ENCODE data around the gene PTGFRN. TPM values are rescaled to one million over a fixed set of nuclear protein-coding genes. Genes with fewer than 3 reads are reported as not detected.

The PTGFRN gene
- total RNA-seq, 1 experiment from 2014 or later, result 60.6 TPM

GRCh38 chr1:116954440-116954839, 44.7 kb downstream of the PTGFRN start:
- DNase-seq (ENCODE audit: low read depth, low spot score) (no peak), ATAC-seq (no peak)
- RAD21 ChIA-PET (ENCODE audit: low non-redundant PET in 1 of 2, low total read pairs in 2 of 2, uncharacterized antibody in 2 of 2, unreplicated experiment in 2 of 2), result no interaction called here
- Histone ChIP-seq H3K79me2 (ENCODE audit: insufficient read depth, low read length) (no peaks in the 10 kb centered on the region), H2AFZ (ENCODE audit: low read depth, low read length, poor library complexity, severe bottlenecking) (no peak overlapping the region), H3K27me3 (ENCODE audit: insufficient read depth, low read length) (no peaks in the 10 kb centered on the region), H3K4me1 (ENCODE audit: control insufficient read depth in 1 of 2, insufficient read depth in 2 of 2, low read length in 2 of 2) (no peaks in the 10 kb centered on the region), H3K27ac (ENCODE audit: low read depth, low read length) (no peak overlapping the region), H3K36me3 (ENCODE audit: control insufficient read depth in 1 of 2, insufficient read depth in 2 of 2, low read length in 2 of 2) (no peaks in the 10 kb centered on the region; a peak in 1 of 4 replicates), H3K9ac (ENCODE audit: low read length) (no peak overlapping the region), H4K20me1 (ENCODE audit: insufficient read depth) (no peaks in the 10 kb centered on the region), H3K9me3 (ENCODE audit: control insufficient read depth in 1 of 2, insufficient read depth in 1 of 2, low read depth in 1 of 2, low read length in 2 of 2) (no peaks in the 10 kb centered on the region), H3K9me2 (ENCODE audit: insufficient read depth) (no peaks in the 10 kb centered on the region), H3K4me2 (ENCODE audit: low read length) (no peak overlapping the region), H3K4me3 (replicated peaks in 1 of 2; ENCODE audit: low read depth in 1 of 2, low read length in 2 of 2) (no peak overlapping the region)
- no peak for TF ChIP-seq FOSL1 (IDR thresholded peaks at IDR 0.05; ENCODE audit: low read depth)
- TF ChIP-seq SIN3A (IDR thresholded peaks at IDR 0.05; ENCODE audit: low read depth), result no peak
- TF ChIP-seq JUND (IDR thresholded peaks at IDR 0.05), result no peak
- BruUV-seq (replicated peaks), result no TSS peak
- CTCF ChIA-PET, result no interaction called here
- POLR2A ChIA-PET, result interaction anchor here (0.6 kb wide), 1 partner anchor 90 kb away, joined by 3 read pairs; no protein-coding TSS in a partner anchor
- intact Hi-C loops (cut with micrococcal nuclease), result no loop called here

- Histone ChIP-seq H3K9me2 (ENCODE audit: insufficient read depth) (no peaks in the 10 kb centered on the region), H3K36me3 (ENCODE audit: control insufficient read depth in 1 of 2, insufficient read depth in 2 of 2, low read length in 2 of 2) (peaks cover 0 to 2% of the 10 kb centered on the region in 2 experiments; a peak in 1 of 4 replicates), H3K4me1 (ENCODE audit: control insufficient read depth in 1 of 2, insufficient read depth in 2 of 2, low read length in 2 of 2) (no peaks in the 10 kb centered on the region), H3K79me2 (ENCODE audit: insufficient read depth, low read length) (no peaks in the 10 kb centered on the region), H3K9me3 (ENCODE audit: control insufficient read depth in 1 of 2, insufficient read depth in 1 of 2, low read depth in 1 of 2, low read length in 2 of 2) (no peaks in the 10 kb centered on the region), H3K27ac (ENCODE audit: low read depth, low read length) (no peak overlapping the region), H3K27me3 (ENCODE audit: insufficient read depth, low read length) (no peaks in the 10 kb centered on the region), H4K20me1 (ENCODE audit: insufficient read depth) (no peaks in the 10 kb centered on the region), H2AFZ (ENCODE audit: low read depth, low read length, poor library complexity, severe bottlenecking) (no peak overlapping the region), H3K4me3 (replicated peaks in 1 of 2; ENCODE audit: low read depth in 1 of 2, low read length in 2 of 2) (no peak overlapping the region), H3K4me2 (ENCODE audit: low read length) (no peak overlapping the region), H3K9ac (ENCODE audit: low read length) (no peak overlapping the region)
- intact Hi-C loops (cut with micrococcal nuclease), result no loop called here
- ATAC-seq, result no peak
- ChIA-PET POLR2A (no interaction called here), CTCF (no interaction called here), RAD21 (ENCODE audit: low non-redundant PET in 1 of 2, low total read pairs in 2 of 2, uncharacterized antibody in 2 of 2, unreplicated experiment in 2 of 2) (no interaction called here)
- no peak for DNase-seq (ENCODE audit: low read depth, low spot score)
- no TSS peak for BruUV-seq (replicated peaks)
- TF ChIP-seq JUND (IDR thresholded peaks at IDR 0.05), result no peak
- no peak for TF ChIP-seq RAD21 (IDR thresholded peaks at IDR 0.05; ENCODE audit: low read depth)
- no peak for TF ChIP-seq POLR2AphosphoS5 (IDR thresholded peaks at IDR 0.05; ENCODE audit: low read depth, low read length)
- TF ChIP-seq EZH2phosphoT487 (IDR thresholded peaks at IDR 0.05; ENCODE audit: borderline replicate concordance), result no peak
- TF ChIP-seq EZH2 (IDR thresholded peaks at IDR 0.05), result no peak
- no peak for TF ChIP-seq YY1 (IDR thresholded peaks at IDR 0.05; ENCODE audit: extremely low read depth, insufficient replicate concordance, low read depth, low read length)
- no peak for TF ChIP-seq POLR2A (IDR thresholded peaks at IDR 0.05; ENCODE audit: borderline replicate concordance, extremely low read depth, insufficient read depth, insufficient read length)
- TF ChIP-seq CEBPB (IDR thresholded peaks at IDR 0.05; ENCODE audit: low read depth), result no peak
- no peak for TF ChIP-seq ZBTB33 (IDR thresholded peaks at IDR 0.05; ENCODE audit: extremely low read depth, insufficient replicate concordance, low read length)
- TF ChIP-seq SRF (IDR thresholded peaks at IDR 0.05; ENCODE audit: low read depth), result no peak
- TF ChIP-seq SIN3A (IDR thresholded peaks at IDR 0.05; ENCODE audit: low read depth), result no peak
- no peak for TF ChIP-seq REST (IDR thresholded peaks at IDR 0.05; ENCODE audit: low read depth)
- TF ChIP-seq CBX3 (IDR thresholded peaks at IDR 0.05; ENCODE audit: low read depth), result no peak
- no peak for TF ChIP-seq MAX (IDR thresholded peaks at IDR 0.05)
Measured at GRCh38 chr1:116956378-116956777, 46.7 kb downstream of the PTGFRN start.

All from HCT116 (cell line).